Putamen (tissue), 1 donor: Measurements from ENCODE around the gene AHCYL1.

Experiments used
- DNase-seq: peaks from one replicate; pipeline ENCODE4 v3.0.0-alpha.2; 2016; ENCODE audit warnings: low spot score

Gene AHCYL1

GRCh38 chr1:110039641-110040040 lies 55.1 kb downstream of the AHCYL1 start:
- no peak for DNase-seq

DNA sequence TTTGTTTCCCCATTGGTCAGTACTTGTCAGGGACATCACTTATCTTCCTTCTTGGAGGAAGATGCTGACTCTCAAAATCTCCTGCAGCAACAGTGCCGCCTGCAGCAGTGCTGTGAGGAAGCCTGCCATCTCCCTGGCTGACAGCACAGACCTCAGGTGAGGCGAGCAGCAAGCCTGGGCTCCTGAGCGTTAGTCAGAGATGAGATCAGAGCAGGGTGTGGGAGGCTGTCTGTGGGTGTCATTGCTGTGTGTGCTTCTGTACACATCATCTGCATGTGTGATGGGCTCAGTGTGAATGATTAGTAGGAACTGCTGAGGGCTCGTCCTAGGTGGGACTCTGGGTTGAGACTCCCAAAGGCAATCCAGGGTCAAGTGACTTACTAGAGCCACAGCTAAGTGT lies 56.0 kb downstream of the AHCYL1 start:
- peak; percentile 80 for DNase-seq

GRCh38 chr1:110043016-110043415 lies 58.5 kb downstream of the AHCYL1 start:
- DNase-seq, result no peak

GRCh38 chr1:110047463-110047862 lies 62.9 kb downstream of the AHCYL1 start:
- no peak for DNase-seq

- no peak for DNase-seq
Observed at GRCh38 chr1:110048240-110048639, 63.7 kb downstream of the AHCYL1 start.

- peak; percentile 51 for DNase-seq
Observed at GRCh38 chr1:110048923-110049601, 64.5 kb downstream of the AHCYL1 start.

DNA sequence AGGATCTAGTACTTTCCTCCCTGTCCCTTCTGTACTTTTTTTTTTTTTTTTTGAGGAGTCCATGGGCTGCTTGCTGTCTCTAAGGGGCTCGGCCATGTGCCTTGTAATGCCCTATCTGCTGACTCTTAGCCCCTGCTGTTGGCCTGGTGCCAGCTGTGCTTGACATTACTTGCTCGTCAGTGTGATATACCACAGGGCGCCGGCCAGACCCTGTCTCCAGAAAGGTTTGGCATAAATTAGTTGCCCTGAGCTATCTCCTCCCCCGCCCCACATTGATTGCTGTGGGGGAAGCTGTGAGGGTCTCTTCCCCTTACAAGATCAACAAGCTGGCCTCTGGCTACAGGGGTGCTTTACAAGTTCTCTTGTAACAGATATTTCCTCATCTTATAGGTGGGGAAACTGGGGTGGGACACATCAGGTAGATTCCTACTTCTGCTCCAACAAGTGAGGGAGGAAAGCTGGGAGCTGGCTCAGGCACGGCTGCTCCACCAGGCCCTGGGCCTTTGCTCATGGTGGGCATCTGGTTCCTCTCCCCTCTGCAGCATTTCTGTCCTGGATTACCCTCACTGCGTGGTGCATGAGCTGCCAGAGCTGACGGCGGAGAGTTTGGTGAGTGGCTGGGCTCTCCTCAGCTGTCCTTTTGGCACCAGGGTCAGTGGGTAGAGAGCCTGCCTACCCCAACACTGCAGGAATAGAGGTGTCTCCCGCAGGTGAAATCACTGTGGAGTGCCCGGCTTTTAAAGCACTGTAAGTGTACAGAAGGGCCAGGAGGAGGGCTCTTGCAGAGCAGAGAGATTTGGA lies 65.4 kb downstream of the AHCYL1 start:
- DNase-seq, result no peak

GRCh38 chr1:110050602-110051261 lies 66.2 kb downstream of the AHCYL1 start:
- DNase-seq, result no peak

DNA sequence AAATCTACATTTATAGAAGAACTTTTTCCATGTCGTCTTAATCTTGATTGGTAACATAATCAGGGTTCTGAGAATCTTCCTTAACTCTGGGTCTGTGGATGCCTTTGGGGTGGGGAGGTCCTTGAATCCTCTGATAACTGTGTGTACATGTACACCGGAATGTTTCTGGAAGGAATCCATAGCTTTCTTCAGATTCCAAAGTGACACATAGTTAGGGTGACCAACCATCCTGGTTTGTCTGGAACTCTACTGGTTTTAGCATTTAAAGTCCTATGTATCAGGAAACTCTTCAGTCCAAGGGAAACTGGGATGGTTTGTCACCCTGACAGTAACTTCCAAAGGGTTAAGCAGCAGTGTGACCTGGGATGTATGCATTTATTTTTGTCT lies 66.7 kb downstream of the AHCYL1 start:
- DNase-seq, result no peak

DNA sequence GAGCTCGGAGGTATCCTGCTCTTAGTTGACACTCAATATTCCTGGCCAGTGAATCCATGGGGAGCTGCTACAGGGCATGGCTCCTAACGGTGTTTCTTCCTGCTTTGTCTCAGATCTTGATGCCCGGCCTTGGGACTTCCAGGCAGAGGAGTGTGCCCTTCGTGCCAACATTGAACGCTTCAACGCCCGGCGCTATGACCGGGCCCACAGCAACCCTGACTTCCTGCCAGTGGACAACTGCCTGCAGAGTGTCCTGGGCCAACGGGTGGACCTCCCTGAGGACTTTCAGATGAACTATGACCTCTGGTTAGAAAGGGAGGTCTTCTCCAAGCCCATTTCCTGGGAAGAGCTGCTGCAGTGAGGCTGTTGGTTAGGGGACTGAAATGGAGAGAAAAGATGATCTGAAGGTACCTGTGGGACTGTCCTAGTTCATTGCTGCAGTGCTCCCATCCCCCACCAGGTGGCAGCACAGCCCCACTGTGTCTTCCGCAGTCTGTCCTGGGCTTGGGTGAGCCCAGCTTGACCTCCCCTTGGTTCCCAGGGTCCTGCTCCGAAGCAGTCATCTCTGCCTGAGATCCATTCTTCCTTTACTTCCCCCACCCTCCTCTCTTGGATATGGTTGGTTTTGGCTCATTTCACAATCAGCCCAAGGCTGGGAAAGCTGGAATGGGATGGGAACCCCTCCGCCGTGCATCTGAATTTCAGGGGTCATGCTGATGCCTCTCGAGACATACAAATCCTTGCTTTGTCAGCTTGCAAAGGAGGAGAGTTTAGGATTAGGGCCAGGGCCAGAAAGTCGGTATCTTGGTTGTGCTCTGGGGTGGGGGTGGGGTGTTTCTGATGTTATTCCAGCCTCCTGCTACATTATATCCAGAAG lies 69.2 kb downstream of the AHCYL1 start:
- no peak for DNase-seq

- DNase-seq, result no peak
Observed at GRCh38 chr1:110055493-110056284, 71.1 kb downstream of the AHCYL1 start.

- no peak for DNase-seq
Observed at GRCh38 chr1:110056285-110056683, 71.7 kb downstream of the AHCYL1 start.

DNA sequence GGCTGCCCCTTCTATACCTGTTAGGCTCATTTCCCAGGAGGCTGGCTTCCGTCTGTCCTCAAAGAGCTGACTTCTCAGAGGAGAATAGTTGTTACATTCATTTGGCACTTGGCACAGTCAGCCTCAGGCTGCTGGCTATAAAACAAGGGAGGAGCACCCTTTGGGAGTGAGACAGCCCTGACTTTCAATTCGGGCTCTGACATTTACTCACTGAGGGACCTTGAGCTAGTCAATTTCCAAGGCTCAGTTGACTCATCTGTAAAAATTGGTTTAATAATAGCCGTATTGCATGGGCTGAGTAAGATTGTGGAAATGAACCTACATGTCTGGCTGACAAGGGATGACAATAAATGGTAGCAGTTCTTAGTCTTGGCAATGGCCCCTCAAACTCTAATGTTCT lies 72.2 kb downstream of the AHCYL1 start:
- no peak for DNase-seq

GRCh38 chr1:110057963-110058518 lies 73.5 kb downstream of the AHCYL1 start:
- DNase-seq, result no peak

DNA sequence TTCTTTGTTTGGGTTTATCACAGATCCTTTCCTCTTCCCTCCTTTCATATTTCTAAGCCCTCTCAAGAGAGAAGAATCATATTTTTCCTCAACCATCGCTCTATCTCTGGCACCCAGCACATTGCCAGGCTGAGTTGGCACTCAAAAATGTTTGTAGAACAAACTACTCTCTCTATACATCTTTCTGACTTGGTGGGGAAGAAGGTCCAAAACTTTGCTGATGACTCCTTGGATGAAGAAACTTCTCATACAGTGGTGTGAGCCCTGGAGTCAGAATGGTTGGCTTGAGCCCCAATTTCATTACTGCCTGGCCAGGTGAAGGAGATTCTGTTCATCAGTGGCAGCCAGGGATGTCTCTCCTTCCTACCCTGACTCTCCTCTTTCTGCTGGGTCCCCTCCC lies 74.0 kb downstream of the AHCYL1 start:
- DNase-seq, result no peak

DNA sequence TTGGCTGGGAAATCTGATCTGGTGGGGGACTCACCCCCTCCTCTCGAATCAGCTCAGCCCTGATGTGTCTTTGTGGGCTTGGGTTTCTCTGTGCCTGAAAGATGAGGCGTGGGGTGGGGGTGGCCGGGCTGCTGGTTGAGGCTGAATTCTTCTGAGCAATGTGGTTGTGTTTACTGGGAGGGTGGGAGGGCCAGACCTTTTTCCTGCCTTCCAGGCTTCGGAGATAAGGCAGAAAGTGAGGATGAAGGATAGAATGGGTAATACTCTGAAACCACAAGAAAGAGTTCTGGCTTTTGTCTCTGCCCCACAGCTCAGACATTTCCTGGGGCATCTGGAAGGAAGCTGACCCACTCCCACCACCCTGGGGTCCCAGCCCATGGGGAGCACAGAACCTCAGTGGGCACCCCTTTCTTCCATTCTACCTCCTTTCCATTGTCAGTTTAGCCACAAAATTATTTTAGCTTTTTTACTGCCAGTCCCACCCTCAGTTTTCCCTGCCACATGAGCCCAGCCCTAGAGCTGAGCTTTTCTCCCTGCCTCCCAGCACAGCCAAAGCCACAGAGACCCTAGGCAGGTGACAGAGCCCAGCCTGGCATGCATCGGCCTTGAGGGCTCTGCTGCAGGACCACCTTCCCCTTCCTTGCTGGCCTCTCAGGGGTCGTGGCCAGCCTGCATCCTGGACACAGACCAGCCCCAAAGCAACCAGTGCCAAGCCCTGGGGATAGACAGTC lies 74.7 kb downstream of the AHCYL1 start:
- no peak for DNase-seq

DNA sequence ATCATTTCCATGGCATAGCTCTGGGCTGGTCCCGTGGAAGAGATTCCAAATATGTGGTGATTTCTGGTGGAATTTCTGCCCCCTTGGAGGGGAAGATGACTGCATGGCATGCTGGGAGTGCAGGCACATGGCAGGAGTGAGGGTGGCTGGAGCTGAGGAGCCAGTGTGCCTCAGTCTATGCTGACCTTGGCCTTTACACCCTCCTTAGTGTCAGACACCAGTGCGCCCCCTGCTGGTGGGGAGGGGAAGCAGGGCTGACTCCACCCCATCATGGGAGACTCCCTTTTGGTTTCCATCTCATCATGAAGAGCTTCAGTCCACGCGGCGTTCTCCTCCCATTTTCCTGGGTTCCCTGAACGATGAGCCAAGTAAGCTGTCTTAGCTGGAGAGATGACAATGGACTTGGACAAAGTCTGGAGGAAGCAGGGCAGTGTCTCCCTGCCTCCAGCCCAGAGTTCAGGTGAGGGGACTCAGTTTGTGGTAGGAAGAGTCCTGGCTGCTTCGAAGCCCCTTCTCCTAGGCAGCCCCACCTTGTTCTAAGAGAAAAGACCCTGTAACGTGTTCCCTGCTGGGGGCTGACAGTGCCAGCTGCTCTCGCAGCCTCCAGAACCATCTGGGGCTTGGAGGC lies 75.6 kb downstream of the AHCYL1 start:
- DNase-seq, result no peak

GRCh38 chr1:110060662-110061060 lies 76.1 kb downstream of the AHCYL1 start:
- no peak for DNase-seq

GRCh38 chr1:110061341-110061740 lies 76.8 kb downstream of the AHCYL1 start:
- no peak for DNase-seq

DNA sequence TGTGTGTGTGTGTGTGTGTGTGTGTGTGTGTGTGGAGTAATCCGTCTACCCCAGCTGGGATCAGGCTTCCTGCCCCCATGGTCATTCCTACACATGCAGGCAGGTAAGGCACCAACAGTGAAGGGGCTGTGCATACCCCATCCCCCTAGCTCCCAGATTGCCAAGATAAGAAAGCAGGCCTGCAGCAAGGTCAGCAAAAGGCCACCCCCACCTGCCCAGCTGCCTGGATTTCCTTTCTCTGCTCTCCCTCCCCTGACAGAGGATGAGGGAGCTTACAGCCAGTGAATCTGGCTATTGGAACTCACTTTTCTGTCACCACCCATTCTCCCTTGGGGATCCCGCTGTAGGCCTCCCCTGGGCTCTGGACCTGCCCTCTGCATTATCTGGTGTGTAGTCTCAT lies 78.0 kb downstream of the AHCYL1 start:
- no peak for DNase-seq
